ENCODE results near the gene PDCD1.
"Not testable (repeated sequence)": the region's sequence is repeated elsewhere in the genome, so short reads cannot be mapped to it uniquely, and the experiment has no call there.

Gene PDCD1

GRCh38 chr2:241803387-241804325 lies 55.0 kb downstream of the PDCD1 start:
- FAIRE-seq, result peak; percentile 47
- peak; percentile 61 for DNase-seq (ENCODE audit: insufficient read length, low spot score)

- FAIRE-seq (no peak), DNase-seq (ENCODE audit: insufficient read length, low spot score) (peak; percentile 5)
Observed at GRCh38 chr2:241802421-241803318, 56.0 kb downstream of the PDCD1 start.

- FAIRE-seq (no peak), DNase-seq (ENCODE audit: insufficient read length, low spot score) (no peak)
Observed at GRCh38 chr2:241801611-241802420, 56.9 kb downstream of the PDCD1 start.

GRCh38 chr2:241800198-241800903 lies 58.3 kb downstream of the PDCD1 start:
- not testable (repeated sequence) for DNase-seq (ENCODE audit: insufficient read length, low spot score); FAIRE-seq
